Loucy (cell line): ENCODE results near the gene LRRC4.

Experiments used
- CTCF ChIP-seq: fragments of 200-600 bp; sonication (generic); conservative IDR thresholded peaks from 2 replicates; pipeline ENCODE4 v1.5.1; 2014; ENCODE audit warnings: mild to moderate bottlenecking, antibody characterized with exemption, low read length
- EZH2phosphoT487 ChIP-seq: fragments of 200-600 bp; IDR thresholded peaks from 2 replicates; pipeline ENCODE4 v1.6.1; 2018; ENCODE audit warnings: antibody characterized with exemption, mild to moderate bottlenecking, moderate library complexity, borderline replicate concordance

GRCh38 chr7:128071376-128071775 lies 40.1 kb upstream of the LRRC4 start:
- no peak for TF ChIP-seq CTCF
- no peak for TF ChIP-seq EZH2phosphoT487
